ENCODE measurements around the gene FRMD6.

- TF ChIP-seq CTCF (IDR thresholded peaks at IDR 0.05) (no peak), POLR2A (IDR thresholded peaks at IDR 0.05) (no peak), EP300 (IDR thresholded peaks at IDR 0.05) (no peak)
Measured at GRCh38 chr14:51725061-51725460, 73.4 kb downstream of the FRMD6 start.

All from ovary (tissue), 3 donors.